Gastroesophageal sphincter (tissue), 3 donors: Measurements from ENCODE around the gene CROCC2.

Source experiments
- CTCF ChIP-seq, 4 experiments: fragments of 200-600 bp in 2 of 4; fragments of 450-650 bp in 2 of 4; sonication (generic) in 1 of 4; IDR thresholded peaks; one replicate each; pipeline ENCODE4 v1.5.1; 2017 to 2019; ENCODE audit warnings: antibody characterized with exemption in 4 of 4, mild to moderate bottlenecking in 2 of 4, moderate library complexity in 2 of 4
- EP300 ChIP-seq: sonication (generic); formaldehyde crosslinking; IDR thresholded peaks from one replicate; pipeline ENCODE4 v1.6.1; 2017; ENCODE audit warnings: antibody characterized with exemption, mild to moderate bottlenecking
- POLR2AphosphoS5 ChIP-seq: sonication (generic); formaldehyde crosslinking; IDR thresholded peaks from one replicate; pipeline ENCODE4 v1.6.1; 2017; ENCODE audit warnings: antibody characterized with exemption

- TF ChIP-seq CTCF (IDR thresholded peaks at IDR 0.05) (no peak), EP300 (no peak), POLR2AphosphoS5 (no peak)
Observed at GRCh38 chr2:240902615-240903041, 3.5 kb upstream of the CROCC2 start.
